Measurements from ENCODE around the gene SCARB1.
A peak's percentile ranks its signal among the peaks of the same experiment; 100 is the strongest.

Gene SCARB1

DNA sequence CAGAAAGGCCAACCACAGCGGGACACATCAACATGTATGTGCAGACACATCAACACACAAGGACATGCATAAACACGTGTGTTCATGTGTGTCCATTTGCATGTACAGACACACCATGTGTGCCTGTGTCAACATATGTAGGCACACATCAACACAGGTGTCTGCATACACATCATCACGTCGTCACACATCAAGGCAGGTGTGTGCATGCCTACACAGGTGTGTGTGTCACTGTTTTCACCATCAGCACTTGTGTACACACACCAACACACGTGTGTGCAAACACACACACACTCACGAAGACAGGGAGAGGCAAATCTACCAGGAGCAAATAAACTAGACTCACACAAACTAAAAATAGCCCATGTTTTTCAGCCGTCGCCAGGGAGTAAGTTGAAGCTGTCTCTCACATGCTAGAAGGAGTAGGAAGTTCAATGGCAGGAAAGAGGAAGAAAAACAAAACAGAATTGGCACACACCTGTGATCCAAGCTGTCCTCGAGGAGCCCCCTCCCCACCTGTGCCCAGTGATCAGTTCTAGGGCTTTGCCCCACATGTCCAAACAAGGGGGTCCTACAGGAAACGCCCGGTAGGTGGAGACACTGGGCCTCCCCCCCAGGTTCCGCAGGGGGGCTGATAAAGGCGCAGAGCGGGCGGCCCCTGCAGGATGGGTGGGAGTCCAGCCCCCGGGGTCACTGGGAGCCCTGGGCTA, 7.4 kb downstream of the SCARB1 start:
- H3K27me3 ChIP-seq (ENCODE audit: insufficient read depth, poor library complexity, severe bottlenecking): no peaks in the 10 kb centered on the region
- H3K4me3 ChIP-seq (replicated peaks; ENCODE audit: insufficient read depth, low read length): no peak overlapping the region
- DNase-seq (ENCODE audit: low read depth in 1 of 2, low spot score in 1 of 2): peak in 1 of 2 experiments; percentile 41
- peak overlapping the region; percentile 31 for H3K27ac ChIP-seq (replicated peaks)
- TF ChIP-seq, protein P1, sequence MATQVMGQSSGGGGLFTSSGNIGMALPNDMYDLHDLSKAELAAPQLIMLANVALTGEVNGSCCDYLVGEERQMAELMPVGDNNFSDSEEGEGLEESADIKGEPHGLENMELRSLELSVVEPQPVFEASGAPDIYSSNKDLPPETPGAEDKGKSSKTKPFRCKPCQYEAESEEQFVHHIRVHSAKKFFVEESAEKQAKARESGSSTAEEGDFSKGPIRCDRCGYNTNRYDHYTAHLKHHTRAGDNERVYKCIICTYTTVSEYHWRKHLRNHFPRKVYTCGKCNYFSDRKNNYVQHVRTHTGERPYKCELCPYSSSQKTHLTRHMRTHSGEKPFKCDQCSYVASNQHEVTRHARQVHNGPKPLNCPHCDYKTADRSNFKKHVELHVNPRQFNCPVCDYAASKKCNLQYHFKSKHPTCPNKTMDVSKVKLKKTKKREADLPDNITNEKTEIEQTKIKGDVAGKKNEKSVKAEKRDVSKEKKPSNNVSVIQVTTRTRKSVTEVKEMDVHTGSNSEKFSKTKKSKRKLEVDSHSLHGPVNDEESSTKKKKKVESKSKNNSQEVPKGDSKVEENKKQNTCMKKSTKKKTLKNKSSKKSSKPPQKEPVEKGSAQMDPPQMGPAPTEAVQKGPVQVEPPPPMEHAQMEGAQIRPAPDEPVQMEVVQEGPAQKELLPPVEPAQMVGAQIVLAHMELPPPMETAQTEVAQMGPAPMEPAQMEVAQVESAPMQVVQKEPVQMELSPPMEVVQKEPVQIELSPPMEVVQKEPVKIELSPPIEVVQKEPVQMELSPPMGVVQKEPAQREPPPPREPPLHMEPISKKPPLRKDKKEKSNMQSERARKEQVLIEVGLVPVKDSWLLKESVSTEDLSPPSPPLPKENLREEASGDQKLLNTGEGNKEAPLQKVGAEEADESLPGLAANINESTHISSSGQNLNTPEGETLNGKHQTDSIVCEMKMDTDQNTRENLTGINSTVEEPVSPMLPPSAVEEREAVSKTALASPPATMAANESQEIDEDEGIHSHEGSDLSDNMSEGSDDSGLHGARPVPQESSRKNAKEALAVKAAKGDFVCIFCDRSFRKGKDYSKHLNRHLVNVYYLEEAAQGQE (IDR thresholded peaks at IDR 0.05; ENCODE audit: insufficient replicate concordance, low read depth): no peak
- TF ChIP-seq GABPA (IDR thresholded peaks at IDR 0.05; ENCODE audit: low read depth): no peak
- TF ChIP-seq, protein P2, sequence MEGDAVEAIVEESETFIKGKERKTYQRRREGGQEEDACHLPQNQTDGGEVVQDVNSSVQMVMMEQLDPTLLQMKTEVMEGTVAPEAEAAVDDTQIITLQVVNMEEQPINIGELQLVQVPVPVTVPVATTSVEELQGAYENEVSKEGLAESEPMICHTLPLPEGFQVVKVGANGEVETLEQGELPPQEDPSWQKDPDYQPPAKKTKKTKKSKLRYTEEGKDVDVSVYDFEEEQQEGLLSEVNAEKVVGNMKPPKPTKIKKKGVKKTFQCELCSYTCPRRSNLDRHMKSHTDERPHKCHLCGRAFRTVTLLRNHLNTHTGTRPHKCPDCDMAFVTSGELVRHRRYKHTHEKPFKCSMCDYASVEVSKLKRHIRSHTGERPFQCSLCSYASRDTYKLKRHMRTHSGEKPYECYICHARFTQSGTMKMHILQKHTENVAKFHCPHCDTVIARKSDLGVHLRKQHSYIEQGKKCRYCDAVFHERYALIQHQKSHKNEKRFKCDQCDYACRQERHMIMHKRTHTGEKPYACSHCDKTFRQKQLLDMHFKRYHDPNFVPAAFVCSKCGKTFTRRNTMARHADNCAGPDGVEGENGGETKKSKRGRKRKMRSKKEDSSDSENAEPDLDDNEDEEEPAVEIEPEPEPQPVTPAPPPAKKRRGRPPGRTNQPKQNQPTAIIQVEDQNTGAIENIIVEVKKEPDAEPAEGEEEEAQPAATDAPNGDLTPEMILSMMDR (IDR thresholded peaks at IDR 0.05; ENCODE audit: insufficient read depth, low read length): no peak
- no peak for TF ChIP-seq SPI1 (IDR thresholded peaks at IDR 0.05; ENCODE audit: borderline replicate concordance, low read depth)
- TF ChIP-seq POLR2AphosphoS5 (IDR thresholded peaks at IDR 0.05; ENCODE audit: low read depth): no peak; the same call in 1 of the 2 replicates

DNA sequence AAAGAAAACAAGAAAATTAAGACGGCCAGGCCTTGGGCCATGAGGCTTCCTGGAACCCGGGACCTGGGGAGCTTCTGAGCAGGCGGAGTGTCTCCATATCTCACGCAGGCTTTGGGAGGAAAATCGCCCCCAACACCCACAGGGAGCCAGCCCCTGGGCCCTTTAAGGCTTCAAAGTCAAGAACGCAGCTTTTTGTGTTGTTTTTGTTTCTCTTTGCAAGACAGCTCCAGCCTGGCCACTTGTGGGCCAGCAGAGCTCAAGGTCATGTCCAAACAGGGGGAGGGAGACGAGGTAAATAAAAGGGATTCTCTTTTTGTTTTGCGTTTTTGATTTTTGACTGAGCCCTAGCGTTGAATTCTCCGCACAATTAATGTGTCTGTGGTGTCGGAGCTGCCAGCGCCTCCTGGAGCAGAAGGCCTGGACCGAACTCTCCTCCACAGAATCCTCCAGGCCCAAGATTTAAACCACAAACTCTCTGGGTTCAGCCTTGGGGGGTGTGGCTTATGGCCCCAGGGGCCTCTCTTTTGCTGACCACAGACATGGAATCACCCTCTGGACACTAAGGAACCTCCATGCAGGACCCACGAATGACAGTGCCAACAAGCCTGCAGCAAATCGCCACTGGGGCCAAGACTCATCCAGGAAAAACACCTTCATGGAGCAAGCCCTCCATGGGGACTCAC, 8.2 kb downstream of the SCARB1 start:
- DNase-seq (ENCODE audit: low read depth in 1 of 2, low spot score in 1 of 2): no peak
- TF ChIP-seq, protein P1 (IDR thresholded peaks at IDR 0.05; ENCODE audit: insufficient replicate concordance, low read depth): no peak
- TF ChIP-seq SPI1 (IDR thresholded peaks at IDR 0.05; ENCODE audit: borderline replicate concordance, low read depth) (no peak), GABPA (IDR thresholded peaks at IDR 0.05; ENCODE audit: low read depth) (no peak), POLR2AphosphoS5 (IDR thresholded peaks at IDR 0.05; ENCODE audit: low read depth) (no peak)
- TF ChIP-seq, protein P2 (IDR thresholded peaks at IDR 0.05; ENCODE audit: insufficient read depth, low read length): no peak
- no peak overlapping the region; the same call in 1 of the 2 replicates for H3K27ac ChIP-seq (replicated peaks)
- no peak overlapping the region for H3K4me3 ChIP-seq (replicated peaks; ENCODE audit: insufficient read depth, low read length)
- H3K27me3 ChIP-seq (ENCODE audit: insufficient read depth, poor library complexity, severe bottlenecking): no peaks in the 10 kb centered on the region

DNA sequence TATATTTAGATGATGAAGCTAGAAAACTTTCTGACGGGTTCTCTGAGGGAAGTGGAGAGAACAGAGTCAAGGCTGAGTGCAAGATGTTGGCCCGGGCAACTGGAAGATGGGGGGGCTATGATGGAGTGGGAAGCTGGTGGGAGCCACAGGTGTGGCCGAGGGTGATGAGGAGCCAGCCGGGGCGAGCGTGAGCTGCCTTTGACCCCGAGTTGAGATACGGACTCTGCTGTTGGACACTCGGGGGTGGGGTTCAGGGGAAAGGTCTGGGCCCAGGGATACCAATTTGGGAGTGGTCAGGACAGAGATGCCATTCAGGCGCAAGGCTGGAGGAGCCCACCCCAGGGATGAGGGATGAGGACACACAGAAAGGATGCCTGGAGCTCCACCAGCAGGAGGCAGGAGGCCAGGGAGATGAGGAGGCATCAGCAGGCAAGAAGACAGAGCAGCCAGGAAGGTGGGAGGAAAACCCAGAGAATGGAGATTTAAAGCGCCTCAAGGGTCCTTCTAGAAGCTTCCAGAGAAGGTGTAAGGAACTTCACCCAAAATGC, 9.0 kb downstream of the SCARB1 start:
- no peak overlapping the region for H3K27ac ChIP-seq (replicated peaks)
- TF ChIP-seq, protein P1 (IDR thresholded peaks at IDR 0.05; ENCODE audit: insufficient replicate concordance, low read depth): no peak
- TF ChIP-seq SPI1 (IDR thresholded peaks at IDR 0.05; ENCODE audit: borderline replicate concordance, low read depth): no peak
- TF ChIP-seq, protein P2 (IDR thresholded peaks at IDR 0.05; ENCODE audit: insufficient read depth, low read length): no peak
- TF ChIP-seq GABPA (IDR thresholded peaks at IDR 0.05; ENCODE audit: low read depth): no peak
- no peak for TF ChIP-seq POLR2AphosphoS5 (IDR thresholded peaks at IDR 0.05; ENCODE audit: low read depth)
- no peak overlapping the region for H3K4me3 ChIP-seq (replicated peaks; ENCODE audit: insufficient read depth, low read length)
- DNase-seq (ENCODE audit: low read depth in 1 of 2, low spot score in 1 of 2): no peak
- H3K27me3 ChIP-seq (ENCODE audit: insufficient read depth, poor library complexity, severe bottlenecking): no peaks in the 10 kb centered on the region

Measured in HL-60 (cell line).